Activated CD4-positive, alpha-beta T cell treated with anti-CD3 and anti-CD28 coated beads for 24 hours (primary cell): ENCODE data around the gene NDRG3.
"Not testable (repeated sequence)": the region's sequence is repeated elsewhere in the genome, so short reads cannot be mapped to it uniquely, and the experiment has no call there.

Source experiments
- DNase-seq, 2 donors: peaks; one replicate each; pipeline ENCODE4 v3.0.0-alpha.2; 2020; ENCODE audit warnings: low read depth in 2 of 2

NDRG3 gene

DNA sequence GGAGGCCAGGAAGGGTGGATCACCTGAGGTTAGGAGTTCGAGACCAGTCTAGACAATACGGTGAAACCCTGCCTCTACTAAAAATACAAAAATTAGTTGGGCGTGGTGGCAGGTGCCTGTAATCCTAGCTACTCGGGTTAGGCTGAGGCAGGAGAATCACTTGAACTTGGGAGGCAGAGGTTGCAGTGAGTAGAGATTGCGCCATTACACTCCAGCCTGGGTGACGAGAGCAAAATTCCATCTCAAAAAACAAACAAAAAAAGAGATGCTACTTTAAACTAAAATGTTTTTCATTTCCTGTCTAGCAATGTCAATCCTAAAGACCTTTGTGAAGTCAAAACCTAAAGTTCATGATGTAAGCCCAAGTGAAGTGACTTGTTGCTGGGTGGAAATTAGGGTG, 14.8 kb upstream of the NDRG3 start:
- no peak for DNase-seq

DNA sequence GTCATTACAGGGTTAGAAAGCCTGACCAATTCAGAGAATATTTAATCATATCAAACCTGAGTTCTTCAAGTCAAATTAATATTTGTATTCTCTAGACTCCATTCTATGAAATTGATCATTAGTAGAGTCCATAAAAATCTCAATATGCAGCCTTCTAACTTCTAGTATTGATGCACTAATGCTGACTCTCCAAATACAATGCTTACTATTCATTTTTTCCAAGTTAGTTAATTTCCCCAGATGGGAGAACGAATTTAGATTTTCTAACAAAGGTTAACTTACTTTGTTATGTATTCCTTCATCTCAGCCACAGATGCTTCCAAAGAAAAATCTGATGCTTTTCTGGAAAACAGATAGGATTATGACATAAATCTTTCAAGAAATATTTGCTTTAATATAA, 12.4 kb upstream of the NDRG3 start:
- no peak for DNase-seq

GRCh38 chr20:36756496-36756895, 10.6 kb upstream of the NDRG3 start:
- no peak for DNase-seq

GRCh38 chr20:36754656-36755222, 8.8 kb upstream of the NDRG3 start:
- peak in 1 of 2 donors; percentile 35 for DNase-seq

GRCh38 chr20:36752582-36752981, 6.7 kb upstream of the NDRG3 start:
- DNase-seq, result no peak

DNA sequence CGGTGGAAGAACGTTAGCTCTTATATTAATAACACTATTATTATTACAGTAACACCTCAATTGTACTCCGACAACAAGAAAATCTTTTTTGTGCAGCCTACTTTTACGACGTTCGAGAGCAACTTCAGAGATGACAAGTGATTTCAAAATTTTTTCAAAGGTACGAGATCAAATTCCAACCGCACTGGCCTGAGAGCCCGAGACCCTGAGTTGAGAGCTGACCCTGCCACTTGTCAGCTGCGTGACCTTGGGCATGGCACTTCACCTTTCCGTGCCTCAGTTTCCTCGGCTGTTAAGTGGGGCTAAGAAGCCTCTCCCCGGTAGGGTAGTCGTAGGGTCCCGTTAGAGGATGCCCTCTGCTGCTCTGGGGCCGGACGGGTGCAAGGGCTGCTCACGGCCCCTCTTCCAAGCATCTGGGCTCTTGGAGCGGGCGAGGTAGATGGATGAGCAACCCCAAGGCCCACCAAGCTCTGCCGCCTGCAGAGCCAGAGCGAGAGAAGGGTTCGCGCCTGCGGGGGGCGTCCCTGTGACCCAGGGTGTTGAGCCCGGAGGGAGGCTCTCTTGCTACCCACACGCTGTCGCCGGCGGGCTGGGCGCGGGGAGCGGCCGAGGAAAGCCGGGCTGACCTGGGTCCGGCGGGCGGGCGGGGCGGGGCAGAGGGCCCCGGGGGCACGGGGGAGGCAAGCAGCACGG, 510 bp downstream of the NDRG3 start:
- peak in 1 of 2 donors; percentile 22 for DNase-seq

- no peak for DNase-seq
These were observed 1.1 kb downstream of the NDRG3 start for GRCh38 chr20:36744764-36745191.

GRCh38 chr20:36744243-36744642, 1.6 kb downstream of the NDRG3 start:
- no peak for DNase-seq

GRCh38 chr20:36742558-36742957, 3.3 kb downstream of the NDRG3 start:
- DNase-seq, result no peak

DNA sequence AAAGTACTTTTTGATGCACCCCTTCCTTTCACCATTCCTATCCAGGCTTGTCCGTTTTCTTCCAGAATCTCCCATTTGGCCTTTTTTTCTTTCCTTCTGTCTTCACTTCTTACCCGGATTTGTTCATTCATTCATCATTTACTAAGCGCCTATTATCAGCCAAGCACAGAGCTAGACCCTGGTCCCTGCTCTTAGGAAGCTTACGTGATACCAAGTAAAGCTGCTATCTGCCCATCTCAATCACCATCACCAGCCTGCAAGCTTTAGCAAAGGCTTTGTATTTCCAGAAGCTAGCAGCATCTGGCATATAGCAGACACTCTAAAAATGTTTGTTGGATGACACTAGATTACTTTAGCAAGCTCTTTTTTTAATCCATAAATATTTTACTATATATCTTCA, 4.8 kb downstream of the NDRG3 start:
- no peak for DNase-seq

DNA sequence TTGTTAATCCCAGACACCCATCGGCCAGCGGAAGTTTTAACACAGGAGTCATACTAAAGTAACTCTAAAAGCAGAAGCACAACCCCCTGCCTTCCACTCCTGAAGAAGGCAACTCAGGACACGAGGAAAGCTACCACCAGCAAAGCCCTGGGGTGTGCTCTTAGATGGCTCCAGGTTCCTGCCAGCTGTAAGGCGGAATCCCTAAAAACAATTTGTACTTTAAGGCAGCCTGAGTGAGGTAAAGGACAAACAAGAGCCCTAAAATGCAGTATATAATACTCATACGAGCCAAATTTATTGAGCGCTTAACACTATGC, 8.7 kb downstream of the NDRG3 start:
- no peak for DNase-seq

DNA sequence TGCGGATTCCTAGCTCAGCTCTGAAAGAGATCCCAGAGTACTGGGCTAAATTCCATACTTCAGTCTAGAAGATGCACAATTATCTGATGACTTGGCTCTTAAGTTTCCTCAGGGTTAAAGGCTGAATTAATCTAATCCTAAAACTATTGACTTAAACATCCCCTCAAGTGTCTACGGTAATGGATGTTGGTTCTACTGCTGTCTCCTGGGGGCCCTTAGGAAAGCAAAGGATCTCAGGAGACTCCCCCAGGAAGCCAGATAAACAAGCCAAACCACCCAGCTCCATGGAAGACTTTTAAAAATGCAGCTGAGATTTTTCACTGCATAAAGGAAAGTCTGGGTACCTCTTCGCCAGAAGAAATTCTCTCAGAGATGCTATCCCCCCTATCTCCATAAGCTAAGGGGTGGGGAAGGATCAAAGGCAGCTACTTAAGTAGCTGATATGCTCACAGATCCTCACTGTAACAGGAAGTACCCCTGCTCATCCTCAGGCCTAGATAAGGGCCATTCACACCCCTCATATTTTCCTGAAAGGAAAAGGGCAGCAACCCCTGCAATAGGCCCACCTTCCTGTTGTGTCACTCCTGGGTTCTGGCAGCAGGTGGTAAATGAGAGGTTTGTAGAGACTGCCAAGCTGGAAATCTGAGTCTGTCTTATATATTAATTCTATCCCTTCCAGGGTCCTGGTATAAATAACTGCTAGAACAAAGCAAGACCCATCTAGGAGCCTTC, 9.3 kb downstream of the NDRG3 start:
- no peak for DNase-seq

DNA sequence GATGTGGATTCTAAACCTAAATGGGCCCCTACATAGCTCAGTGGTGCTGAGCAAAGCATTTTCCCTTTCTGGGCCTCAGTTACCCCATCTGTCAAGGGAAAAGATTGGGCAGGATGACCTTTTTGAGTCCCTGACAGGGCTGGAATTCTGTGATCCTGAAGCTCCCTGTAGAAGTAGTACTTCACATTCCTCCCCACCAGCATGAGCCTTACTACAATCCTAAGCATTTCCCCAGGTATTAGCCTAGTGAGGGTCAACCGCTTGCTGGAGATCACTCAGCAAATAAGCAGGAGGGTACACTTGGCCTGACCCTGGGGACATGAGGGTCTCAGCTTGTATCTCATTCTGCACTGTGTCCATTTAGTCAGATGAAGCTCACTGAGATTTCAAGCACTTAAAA, 13.4 kb downstream of the NDRG3 start:
- DNase-seq, result no peak

DNA sequence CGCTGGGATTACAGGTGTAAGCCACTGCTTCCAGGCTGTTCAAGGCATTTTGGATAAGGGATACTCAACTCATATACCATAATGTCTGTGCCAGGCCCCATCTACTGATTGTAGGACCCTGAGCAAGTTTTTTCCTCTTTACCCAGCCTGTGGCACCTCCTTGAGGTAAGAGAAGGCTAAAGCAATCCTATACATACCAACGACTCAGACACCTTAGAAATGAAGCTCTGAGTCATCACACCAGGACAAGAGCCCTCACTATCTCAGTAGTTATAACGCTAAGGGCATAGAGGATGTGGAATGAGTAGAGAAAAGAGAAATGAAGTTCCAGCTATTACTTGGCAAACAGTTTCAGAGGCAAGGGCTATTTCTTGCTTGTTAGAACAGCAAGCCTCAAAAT, 16.9 kb downstream of the NDRG3 start:
- no peak for DNase-seq

- no peak for DNase-seq
These were observed 19.7 kb downstream of the NDRG3 start for GRCh38 chr20:36726168-36726567.

- no peak for DNase-seq
These were observed 25.4 kb downstream of the NDRG3 start for GRCh38 chr20:36720510-36720909.

DNA sequence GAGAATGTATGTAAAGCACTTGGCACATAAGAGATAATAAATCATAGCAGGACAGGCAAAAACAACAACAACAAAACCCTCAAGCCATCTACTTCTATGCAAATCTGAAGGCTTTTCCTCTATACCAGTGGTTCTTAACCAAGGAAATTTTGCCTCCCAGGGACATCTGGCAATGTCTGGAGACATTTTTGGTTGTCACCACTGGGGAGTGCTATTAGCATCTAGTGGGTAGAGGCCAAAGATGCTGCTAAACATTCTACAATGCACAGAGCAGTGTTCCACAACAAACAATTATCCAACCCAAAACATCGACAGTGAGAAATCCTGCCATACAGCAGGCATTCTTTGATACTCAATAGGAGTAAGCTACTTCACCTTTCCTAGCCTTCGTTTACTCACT, 28.2 kb downstream of the NDRG3 start:
- DNase-seq, result no peak

GRCh38 chr20:36717021-36717420, 28.9 kb downstream of the NDRG3 start:
- DNase-seq, result no peak

DNA sequence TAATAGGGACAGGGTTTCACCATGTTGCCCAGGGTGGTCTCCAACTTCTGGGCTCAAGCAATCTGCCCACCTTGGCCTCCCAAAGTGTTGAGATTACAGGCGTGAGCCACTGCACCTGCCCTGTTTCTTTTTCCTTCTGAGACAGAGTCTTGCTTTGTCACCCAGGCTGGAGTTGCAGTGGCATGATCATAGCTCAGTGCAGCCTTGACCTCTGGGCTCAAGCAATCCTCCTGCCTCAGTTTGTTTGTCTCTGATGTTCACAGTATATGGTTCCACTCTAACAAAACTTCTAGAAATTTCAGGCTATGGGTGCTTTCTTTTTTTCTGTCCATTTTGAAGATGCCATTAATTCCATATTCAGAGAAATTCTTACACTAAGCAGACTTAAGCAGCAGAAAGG, 33.1 kb downstream of the NDRG3 start:
- no peak for DNase-seq

GRCh38 chr20:36709126-36709525, 36.8 kb downstream of the NDRG3 start:
- no peak for DNase-seq

DNA sequence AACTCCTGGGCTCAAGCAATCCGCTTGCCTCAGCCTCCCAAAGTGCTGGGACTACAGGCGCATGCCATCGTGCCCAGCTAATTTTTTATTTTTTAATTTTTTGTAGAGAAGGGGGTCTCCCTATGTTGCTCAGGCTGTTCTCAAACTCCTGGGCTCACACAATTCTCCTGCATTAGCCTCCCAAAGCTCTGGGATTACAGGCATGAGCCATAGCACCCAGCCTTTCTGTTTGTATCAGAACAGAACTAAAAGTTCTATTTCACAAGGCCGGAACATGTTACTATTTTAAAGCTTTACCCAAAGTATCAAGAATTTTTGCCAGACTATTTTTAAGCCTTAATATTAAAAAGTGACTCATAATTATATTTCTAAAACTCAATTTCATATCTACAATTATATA, 42.4 kb downstream of the NDRG3 start:
- DNase-seq, result no peak

DNA sequence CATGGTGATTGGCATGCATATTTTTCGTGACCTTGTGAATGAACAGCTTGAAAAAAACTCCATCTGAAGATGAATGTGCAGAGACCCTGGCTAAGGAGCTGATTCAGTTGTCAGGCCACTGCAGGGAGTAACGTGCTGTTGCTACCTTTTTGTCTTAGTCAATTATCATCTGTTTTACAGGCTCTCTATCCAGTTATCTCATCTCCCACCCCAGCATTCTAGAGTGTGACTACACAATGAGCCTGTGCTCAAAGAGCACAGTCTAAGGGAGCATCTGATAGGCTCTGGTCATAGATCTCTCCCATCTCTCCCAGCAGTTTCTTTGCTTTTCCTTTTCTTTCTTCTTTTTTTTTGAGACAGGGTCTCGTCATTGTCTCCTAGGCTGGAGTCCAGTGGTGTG, 45.5 kb downstream of the NDRG3 start:
- no peak for DNase-seq

GRCh38 chr20:36695467-36695866, 50.4 kb downstream of the NDRG3 start:
- not testable (repeated sequence) for DNase-seq
